B cell (primary cell): Measurements from ENCODE around the gene ABHD2.

Experiments used
- CTCF ChIP-seq: fragments of 200-600 bp; IDR thresholded peaks from one replicate; pipeline ENCODE4 v1.8.0; 2022; ENCODE audit warnings: antibody characterized with exemption, mild to moderate bottlenecking
- EZH2 ChIP-seq: IDR thresholded peaks from 2 replicates; pipeline ENCODE4 v1.6.1; 2012; ENCODE audit warnings: borderline replicate concordance, low read depth, mild to moderate bottlenecking, moderate library complexity, low read length; ENCODE audit not compliant: insufficient read depth, poor library complexity, severe bottlenecking

DNA sequence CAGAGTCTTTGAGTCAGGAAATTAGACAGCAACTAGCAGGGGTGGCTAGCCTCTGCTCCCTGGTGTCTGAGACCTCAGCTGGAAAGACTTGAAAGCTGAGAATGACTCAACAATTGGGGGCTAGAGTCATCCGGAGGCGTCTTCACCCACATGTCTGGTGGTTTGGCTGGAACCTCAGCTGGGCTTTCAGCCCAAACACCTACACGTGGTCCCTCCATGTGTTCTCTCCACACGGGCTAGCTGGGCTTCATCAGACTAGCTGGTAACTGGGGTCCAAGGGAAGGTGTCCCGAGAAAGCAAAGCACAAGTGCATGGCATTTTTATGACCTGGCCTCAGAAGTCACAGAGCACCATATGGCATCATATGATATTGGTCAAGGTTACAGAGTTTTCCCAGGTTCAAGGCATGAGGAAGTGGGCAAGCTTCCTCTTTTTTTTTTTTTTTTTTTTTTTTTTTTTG lies 19.9 kb upstream of the ABHD2 start:
- TF ChIP-seq CTCF (no peak), EZH2 (no peak)
